SK-N-SH (cell line): ENCODE measurements around the gene CLIC1. TPM values are rescaled to one million over a fixed set of nuclear protein-coding genes. Genes with fewer than 3 reads are reported as not detected.

ENCODE experiments used
- CTCF ChIA-PET: fragments of 300-600, 350-600 bp; formaldehyde crosslinking; extraction: SDS; loops from one replicate; lab custom pipeline; 2021; lab: Yijun Ruan, JAX
- POLR2A ChIA-PET: fragments of 350-600 bp; sonication (Branson Sonifier 250); formaldehyde crosslinking; extraction: SDS; loops from one replicate; lab custom pipeline; 2020; ENCODE audit warnings: antibody characterized with exemption, inconsistent platforms; lab: Yijun Ruan, JAX
- DNase-seq: peaks from one replicate; pipeline ENCODE4 v3.0.0; 2012
- H2AFZ ChIP-seq: fragments of 200-600 bp; sonication (generic); 2 replicates; pipeline ENCODE4 v1.8.1; 2016; ENCODE audit warnings: antibody characterized with exemption, mild to moderate bottlenecking, low read depth
- H3F3A ChIP-seq: fragments of 200-600 bp; sonication (generic); replicated peaks from 2 replicates; pipeline ENCODE3; 2016; ENCODE audit warnings: antibody characterized with exemption, mild to moderate bottlenecking; ENCODE audit not compliant: insufficient read depth
- H3K27ac ChIP-seq, 2 experiments: fragments of 200-500 bp in 1 of 2; fragments of 200-600 bp in 1 of 2; sonication (Bioruptor generic) in 1 of 2; sonication (generic), shearing (Covaris generic) in 1 of 2; 2 replicates each; pipeline versions ENCODE4 v1.5.1 to v1.6.1; 2014 to 2016; ENCODE audit warnings: low read depth in 2 of 2, inconsistent platforms in 1 of 2, low read length in 1 of 2, mild to moderate bottlenecking in 1 of 2, mixed read lengths in 1 of 2
- H3K27me3 ChIP-seq: fragments of 200-600 bp; sonication (generic), shearing (Covaris generic); 2 replicates; pipeline ENCODE4 v1.6.1; 2016; ENCODE audit warnings: mixed run types; ENCODE audit not compliant: insufficient read depth
- H3K36me3 ChIP-seq, 2 experiments: fragments of 200-500 bp in 1 of 2; fragments of 200-600 bp in 1 of 2; sonication (Bioruptor generic) in 1 of 2; sonication (generic) in 1 of 2; replicated peaks in 1 of 2; 2 replicates each; pipeline versions ENCODE3 to v1.5.1; 2014 to 2016; ENCODE audit warnings: low read length in 1 of 2, mild to moderate bottlenecking in 1 of 2; ENCODE audit not compliant: insufficient read depth in 2 of 2, control insufficient read depth in 1 of 2
- H3K4me1 ChIP-seq, 2 experiments: fragments of 200-500 bp in 1 of 2; fragments of 200-600 bp in 1 of 2; sonication (Bioruptor generic) in 1 of 2; sonication (generic), shearing (Covaris generic) in 1 of 2; 2 replicates each; pipeline versions ENCODE4 v1.5.1 to v1.6.1; 2014 to 2016; ENCODE audit warnings: low read depth in 1 of 2, low read length in 1 of 2, mixed run types in 1 of 2; ENCODE audit not compliant: insufficient read depth in 2 of 2, control insufficient read depth in 1 of 2
- H3K4me2 ChIP-seq: fragments of 200-600 bp; sonication (generic), shearing (Covaris generic); 2 replicates; pipeline ENCODE4 v1.6.1; 2017; ENCODE audit warnings: mixed run types
- H3K4me3 ChIP-seq, 2 experiments: fragments of 200-500 bp in 1 of 2; fragments of 200-600 bp in 1 of 2; sonication (Bioruptor generic) in 1 of 2; sonication (generic), shearing (Covaris generic) in 1 of 2; 2 replicates each; pipeline versions ENCODE4 v1.5.1 to v1.8.1; 2014 to 2016; ENCODE audit warnings: low read depth in 2 of 2, inconsistent platforms in 1 of 2, low read length in 1 of 2, mild to moderate bottlenecking in 1 of 2, mixed read lengths in 1 of 2, moderate library complexity in 1 of 2
- H3K79me2 ChIP-seq: fragments of 200-600 bp; sonication (generic); 2 replicates; pipeline ENCODE4 v1.8.1; 2017; ENCODE audit warnings: mild to moderate bottlenecking; ENCODE audit not compliant: insufficient read depth
- H3K9ac ChIP-seq: fragments of 200-600 bp; sonication (generic); 2 replicates; pipeline ENCODE4 v1.6.1; 2017; ENCODE audit warnings: mixed run types
- H3K9me2 ChIP-seq: fragments of 200-600 bp; sonication (generic); 2 replicates; pipeline ENCODE4 v1.6.1; 2017; ENCODE audit warnings: mixed run types
- H3K9me3 ChIP-seq: fragments of 200-600 bp; sonication (generic); 2 replicates; pipeline ENCODE4 v1.6.1; 2017; ENCODE audit warnings: mixed run types, mild to moderate bottlenecking, moderate library complexity
- H4K20me1 ChIP-seq: fragments of 200-600 bp; sonication (generic); 2 replicates; pipeline ENCODE4 v1.6.1; 2017; ENCODE audit warnings: mild to moderate bottlenecking, mixed run types; ENCODE audit not compliant: insufficient read depth
- ELF1 ChIP-seq: IDR thresholded peaks from 2 replicates; pipeline ENCODE4 v1.4.0; 2012
- EP300 ChIP-seq, 2 experiments: IDR thresholded peaks; 2 replicates each; pipeline versions ENCODE4 v1.4.0 to v1.6.1; 2012; ENCODE audit warnings: borderline replicate concordance in 1 of 2, low read depth in 1 of 2, low read length in 1 of 2
- EZH2phosphoT487 ChIP-seq: fragments of 200-600 bp; sonication (generic); IDR thresholded peaks from 2 replicates; pipeline ENCODE4 v1.6.1; 2017; ENCODE audit warnings: low read depth, mixed run types, mild to moderate bottlenecking, antibody characterized with exemption, moderate library complexity, borderline replicate concordance
- GABPA ChIP-seq: IDR thresholded peaks from 2 replicates; pipeline ENCODE4 v1.4.0; 2012; ENCODE audit warnings: low read depth, mild to moderate bottlenecking
- GATA2 ChIP-seq: sonication (generic); formaldehyde crosslinking; IDR thresholded peaks from 2 replicates; pipeline ENCODE4 v1.5.0; 2020; ENCODE audit warnings: mild to moderate bottlenecking, missing genetic modification reagents
- JUND ChIP-seq: IDR thresholded peaks from 2 replicates; pipeline ENCODE4 v1.4.0; 2012
- MEF2A ChIP-seq: IDR thresholded peaks from 2 replicates; pipeline ENCODE4 v1.4.0; 2012; ENCODE audit warnings: low read depth, borderline replicate concordance
- NFIC ChIP-seq: IDR thresholded peaks from 2 replicates; pipeline ENCODE4 v1.4.0; 2012; ENCODE audit warnings: borderline replicate concordance
- NRF1 ChIP-seq: IDR thresholded peaks from 2 replicates; pipeline ENCODE4 v1.6.1; 2012; ENCODE audit warnings: low read depth, mild to moderate bottlenecking, low read length
- PBX3 ChIP-seq: IDR thresholded peaks from 2 replicates; pipeline ENCODE4; 2012
- POLR2AphosphoS5 ChIP-seq: IDR thresholded peaks from 2 replicates; pipeline ENCODE4 v1.6.1; 2012; ENCODE audit warnings: low read depth, low read length
- RAD21 ChIP-seq: IDR thresholded peaks from 2 replicates; pipeline ENCODE4 v1.6.1; 2012; ENCODE audit warnings: mild to moderate bottlenecking, low read length
- RCOR1 ChIP-seq: fragments of 150-350 bp; IDR thresholded peaks from 2 replicates; pipeline ENCODE4 v1.6.1; 2017; ENCODE audit warnings: antibody characterized with exemption, low read length
- RFX5 ChIP-seq: IDR thresholded peaks from 2 replicates; pipeline ENCODE4 v1.6.1; 2012; ENCODE audit warnings: mild to moderate bottlenecking, improper control_type of control experiment, low read length
- RXRA ChIP-seq: IDR thresholded peaks from 2 replicates; pipeline ENCODE4 v1.4.0; 2012; ENCODE audit warnings: low read depth, mild to moderate bottlenecking, borderline replicate concordance
- SIN3A ChIP-seq: IDR thresholded peaks from 2 replicates; pipeline ENCODE4 v1.6.1; 2012; ENCODE audit warnings: low read depth, mild to moderate bottlenecking, low read length, moderate library complexity, borderline replicate concordance
- TCF12 ChIP-seq: IDR thresholded peaks from 2 replicates; pipeline ENCODE4 v1.4.0; 2012
- TEAD4 ChIP-seq: IDR thresholded peaks from 2 replicates; pipeline ENCODE4 v1.4.0; 2012; ENCODE audit warnings: mild to moderate bottlenecking, borderline replicate concordance; ENCODE audit not compliant: insufficient read depth
- USF1 ChIP-seq: IDR thresholded peaks from 2 replicates; pipeline ENCODE4 v1.4.0; 2012; ENCODE audit warnings: low read depth, borderline replicate concordance
- YY1 ChIP-seq: IDR thresholded peaks from 2 replicates; pipeline ENCODE4 v1.4.0; 2012; ENCODE audit warnings: low read depth, mild to moderate bottlenecking
- ZBTB33 ChIP-seq: IDR thresholded peaks from 2 replicates; pipeline ENCODE4 v1.4.0; 2012; ENCODE audit warnings: low read depth, borderline replicate concordance
- WGBS: methylation state at CpG from one replicate; pipeline ENCODE4 v1.1.6; 2017; ENCODE audit warnings: low lambda C conversion rate; 5-methylcytosine and 5-hydroxymethylcytosine counted together
- polyA plus RNA-seq, 3 experiments: library from polyadenylated mRNA; depleted of rRNA; stranded (reverse); fragments of >200 nt; gene quantifications; 2 replicates each; pipeline ENCODE4 v1.2.3, GENCODE V29; 2012
- TF ChIP-seq, protein P1 (sequence below): IDR thresholded peaks from 2 replicates; pipeline ENCODE4 v1.6.1; 2012; ENCODE audit warnings: mild to moderate bottlenecking, low read depth, low read length, moderate library complexity
- TF ChIP-seq, protein P2 (sequence below): fragments of 150-350 bp; IDR thresholded peaks from 2 replicates; pipeline ENCODE4 v1.6.1; 2017; ENCODE audit warnings: antibody characterized with exemption, low read length, low read depth, borderline replicate concordance
- TF ChIP-seq, protein P3 (sequence below): fragments of 150-350 bp; IDR thresholded peaks from 2 replicates; pipeline ENCODE4 v1.6.1; 2016; ENCODE audit warnings: mild to moderate bottlenecking, low read depth, low read length

Gene CLIC1
- polyA plus RNA-seq, 1 of the 3 experiments (the other 2 are of a cell fraction): 520 TPM

GRCh38 chr6:31752739-31753319, 16.5 kb upstream of the CLIC1 start:
- POLR2A ChIA-PET: no interaction called here
- Histone ChIP-seq H3K27me3 (no peaks in the 10 kb centered on the region), H3K4me2 (peak overlapping the region; percentile 59), H4K20me1 (no peaks in the 10 kb centered on the region), H3F3A (peaks cover 26% of the 10 kb centered on the region), H2AFZ (no peak overlapping the region), H3K27ac (peak overlapping the region in 1 of 2 experiments; percentile 84; a peak in 2 of 4 replicates), H3K9me2 (no peaks in the 10 kb centered on the region), H3K9ac (peak overlapping the region; percentile 55; the same call in 1 of the 2 replicates), H3K4me1 (0 out of 4 replicates have a peak, but pooled peaks cover 0 to 3% of the 10 kb centered on the region in 2 experiments), H3K4me3 (no peak overlapping the region), H3K9me3 (no peaks in the 10 kb centered on the region), H3K36me3 (peaks cover 0 to 6% of the 10 kb centered on the region in 2 experiments), H3K79me2 (no peaks in the 10 kb centered on the region; the same call in 1 of the 2 replicates)
- CTCF ChIA-PET: interaction anchor here (1.0 to 1.4 kb wide), 3 partner anchors 17 to 78 kb away, joined by 3 to 7 read pairs (median 5); no protein-coding TSS in a partner anchor
- 34% methylated on average over 8 of the region's 8 CpGs for WGBS
- no peak for DNase-seq
- TF ChIP-seq YY1 (no peak), TCF12 (peak; percentile 36; the same call in 1 of the 2 replicates), RCOR1 (no peak), POLR2AphosphoS5 (peak; percentile 10; the same call in 1 of the 2 replicates), GATA2 (CRISPR knock-in tag) (no peak), EP300 (IDR thresholded peaks at IDR 0.05; ENCODE audit: borderline replicate concordance in 1 of 2, low read depth in 1 of 2, low read length in 1 of 2) (no peak), NRF1 (no peak), NFIC (0 out of 2 replicates have a peak, but pooled peaks have one; percentile 21), ELF1 (no peak), RFX5 (no peak), EZH2phosphoT487 (no peak), PBX3 (peak; percentile 79), TEAD4 (no peak), RXRA (no peak), GABPA (no peak), USF1 (no peak), SIN3A (no peak), ZBTB33 (no peak), RAD21 (no peak), JUND (peak; percentile 75), MEF2A (no peak)
- TF ChIP-seq, protein P1, sequence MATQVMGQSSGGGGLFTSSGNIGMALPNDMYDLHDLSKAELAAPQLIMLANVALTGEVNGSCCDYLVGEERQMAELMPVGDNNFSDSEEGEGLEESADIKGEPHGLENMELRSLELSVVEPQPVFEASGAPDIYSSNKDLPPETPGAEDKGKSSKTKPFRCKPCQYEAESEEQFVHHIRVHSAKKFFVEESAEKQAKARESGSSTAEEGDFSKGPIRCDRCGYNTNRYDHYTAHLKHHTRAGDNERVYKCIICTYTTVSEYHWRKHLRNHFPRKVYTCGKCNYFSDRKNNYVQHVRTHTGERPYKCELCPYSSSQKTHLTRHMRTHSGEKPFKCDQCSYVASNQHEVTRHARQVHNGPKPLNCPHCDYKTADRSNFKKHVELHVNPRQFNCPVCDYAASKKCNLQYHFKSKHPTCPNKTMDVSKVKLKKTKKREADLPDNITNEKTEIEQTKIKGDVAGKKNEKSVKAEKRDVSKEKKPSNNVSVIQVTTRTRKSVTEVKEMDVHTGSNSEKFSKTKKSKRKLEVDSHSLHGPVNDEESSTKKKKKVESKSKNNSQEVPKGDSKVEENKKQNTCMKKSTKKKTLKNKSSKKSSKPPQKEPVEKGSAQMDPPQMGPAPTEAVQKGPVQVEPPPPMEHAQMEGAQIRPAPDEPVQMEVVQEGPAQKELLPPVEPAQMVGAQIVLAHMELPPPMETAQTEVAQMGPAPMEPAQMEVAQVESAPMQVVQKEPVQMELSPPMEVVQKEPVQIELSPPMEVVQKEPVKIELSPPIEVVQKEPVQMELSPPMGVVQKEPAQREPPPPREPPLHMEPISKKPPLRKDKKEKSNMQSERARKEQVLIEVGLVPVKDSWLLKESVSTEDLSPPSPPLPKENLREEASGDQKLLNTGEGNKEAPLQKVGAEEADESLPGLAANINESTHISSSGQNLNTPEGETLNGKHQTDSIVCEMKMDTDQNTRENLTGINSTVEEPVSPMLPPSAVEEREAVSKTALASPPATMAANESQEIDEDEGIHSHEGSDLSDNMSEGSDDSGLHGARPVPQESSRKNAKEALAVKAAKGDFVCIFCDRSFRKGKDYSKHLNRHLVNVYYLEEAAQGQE: no peak
- TF ChIP-seq, protein P2, sequence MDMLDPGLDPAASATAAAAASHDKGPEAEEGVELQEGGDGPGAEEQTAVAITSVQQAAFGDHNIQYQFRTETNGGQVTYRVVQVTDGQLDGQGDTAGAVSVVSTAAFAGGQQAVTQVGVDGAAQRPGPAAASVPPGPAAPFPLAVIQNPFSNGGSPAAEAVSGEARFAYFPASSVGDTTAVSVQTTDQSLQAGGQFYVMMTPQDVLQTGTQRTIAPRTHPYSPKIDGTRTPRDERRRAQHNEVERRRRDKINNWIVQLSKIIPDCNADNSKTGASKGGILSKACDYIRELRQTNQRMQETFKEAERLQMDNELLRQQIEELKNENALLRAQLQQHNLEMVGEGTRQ: no peak
- TF ChIP-seq, protein P3, sequence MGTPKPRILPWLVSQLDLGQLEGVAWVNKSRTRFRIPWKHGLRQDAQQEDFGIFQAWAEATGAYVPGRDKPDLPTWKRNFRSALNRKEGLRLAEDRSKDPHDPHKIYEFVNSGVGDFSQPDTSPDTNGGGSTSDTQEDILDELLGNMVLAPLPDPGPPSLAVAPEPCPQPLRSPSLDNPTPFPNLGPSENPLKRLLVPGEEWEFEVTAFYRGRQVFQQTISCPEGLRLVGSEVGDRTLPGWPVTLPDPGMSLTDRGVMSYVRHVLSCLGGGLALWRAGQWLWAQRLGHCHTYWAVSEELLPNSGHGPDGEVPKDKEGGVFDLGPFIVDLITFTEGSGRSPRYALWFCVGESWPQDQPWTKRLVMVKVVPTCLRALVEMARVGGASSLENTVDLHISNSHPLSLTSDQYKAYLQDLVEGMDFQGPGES: no peak
